Measurements from ENCODE around the gene LCN1.
"Not testable (repeated sequence)": the region's sequence is repeated elsewhere in the genome, so short reads cannot be mapped to it uniquely, and the experiment has no call there.

LCN1 gene

DNA sequence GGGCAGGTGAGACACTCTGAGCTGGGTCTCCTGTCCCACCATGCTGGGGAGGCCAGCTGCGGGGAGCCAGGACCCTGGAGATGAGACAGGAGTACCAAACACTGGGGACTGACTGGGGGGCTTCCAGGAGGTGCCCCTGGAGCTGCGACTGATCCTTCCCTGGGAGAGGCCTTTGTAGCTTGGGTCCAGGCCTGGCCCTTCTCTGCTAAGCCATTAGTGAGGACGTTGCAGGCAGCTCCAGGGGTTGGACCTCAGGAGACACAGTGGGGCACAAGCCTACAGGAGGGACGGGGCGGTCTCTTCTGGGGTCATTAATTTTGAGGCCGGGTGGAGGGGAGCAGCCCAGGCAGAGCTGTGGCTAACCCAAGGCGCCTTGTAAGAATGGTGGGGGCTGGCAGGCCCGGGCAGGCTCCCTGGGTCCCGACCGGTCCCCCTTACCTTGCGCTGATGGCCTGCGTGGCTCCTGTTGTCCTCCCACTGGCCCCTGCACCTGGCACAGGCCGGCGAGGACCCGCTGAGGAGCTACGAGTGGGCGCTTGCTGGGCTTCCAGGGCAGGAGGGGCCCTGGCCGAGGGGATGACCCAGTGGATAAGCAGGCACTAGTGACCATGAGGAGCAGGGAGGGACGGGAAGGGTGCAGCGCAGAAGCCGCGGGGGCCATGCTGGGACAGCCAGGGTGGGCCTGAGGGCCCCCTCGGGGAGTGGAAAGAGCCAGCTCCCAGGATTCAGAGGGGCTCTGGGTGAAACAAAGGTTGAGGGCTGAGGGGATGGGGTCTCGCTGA, 15.6 kb upstream of the LCN1 start:
- no peak for DNase-seq

- no peak for DNase-seq
Measured at GRCh38 chr9:135506327-135507103, 14.7 kb upstream of the LCN1 start.

DNA sequence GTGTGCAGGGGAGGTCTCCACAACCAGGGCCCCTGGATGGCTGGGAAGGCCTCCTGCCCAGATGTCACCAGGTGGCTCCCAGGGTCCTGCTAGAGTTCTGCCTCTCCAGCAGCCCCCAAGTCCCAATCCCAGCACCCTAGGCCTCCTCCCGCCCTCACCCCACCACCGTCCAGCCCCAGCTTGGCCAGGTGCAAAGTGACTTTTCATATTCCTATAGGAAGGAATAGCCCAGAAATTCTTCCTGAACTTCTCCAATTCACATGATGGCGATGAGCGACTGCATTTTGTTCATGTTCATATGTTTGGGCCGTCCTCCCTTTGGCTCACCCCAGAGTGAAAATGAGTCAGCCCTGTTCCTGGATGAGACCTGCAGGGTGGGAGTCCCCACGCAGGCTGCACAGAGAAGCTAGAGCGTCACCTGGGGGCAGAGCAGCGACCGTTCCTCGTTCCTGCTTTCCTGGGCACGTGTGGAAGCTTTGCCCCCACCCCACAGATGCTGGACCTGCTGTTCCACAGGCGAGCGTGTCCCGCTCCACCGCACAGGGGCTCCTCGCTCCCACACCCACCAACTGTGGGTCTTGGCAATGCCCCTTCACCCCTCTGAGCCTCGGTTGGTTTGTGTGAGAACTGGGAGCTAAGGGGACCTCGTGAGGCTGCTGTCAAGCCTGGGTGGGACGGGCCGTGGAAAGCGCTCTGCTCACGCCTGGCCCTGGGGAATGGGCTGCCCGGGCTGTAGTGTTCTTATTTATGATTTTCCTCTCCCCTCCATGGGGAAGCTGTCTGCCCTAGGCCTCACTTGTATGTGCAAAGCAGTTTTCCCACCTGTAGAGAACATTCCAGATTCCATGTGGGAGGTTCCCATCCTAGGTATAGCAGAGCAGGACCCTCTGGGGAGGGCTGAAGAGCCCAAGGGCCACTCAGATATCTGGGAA, 13.9 kb upstream of the LCN1 start:
- DNase-seq: no peak

- no peak for DNase-seq
Measured at GRCh38 chr9:135508211-135508820, 12.9 kb upstream of the LCN1 start.

DNA sequence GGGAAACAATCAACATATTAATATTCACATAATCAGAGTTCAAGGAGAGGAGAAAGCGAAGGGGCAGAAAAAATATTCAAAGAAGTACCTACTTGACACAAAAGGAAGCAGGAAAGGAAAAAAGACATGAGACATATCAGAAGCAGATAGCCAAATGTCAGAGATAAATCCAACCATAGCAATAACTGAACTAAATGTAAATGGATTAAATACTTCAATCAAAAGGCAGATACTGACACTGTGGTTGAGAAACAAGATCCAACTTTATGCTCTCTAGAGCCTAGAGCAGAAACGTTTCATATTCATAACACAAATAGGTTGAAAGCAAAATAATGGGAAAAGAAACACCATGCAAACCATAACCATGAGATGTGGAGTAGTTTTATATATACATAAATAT, 11.8 kb upstream of the LCN1 start:
- DNase-seq: no peak

GRCh38 chr9:135512241-135512603, 9.0 kb upstream of the LCN1 start:
- DNase-seq: no peak

DNA sequence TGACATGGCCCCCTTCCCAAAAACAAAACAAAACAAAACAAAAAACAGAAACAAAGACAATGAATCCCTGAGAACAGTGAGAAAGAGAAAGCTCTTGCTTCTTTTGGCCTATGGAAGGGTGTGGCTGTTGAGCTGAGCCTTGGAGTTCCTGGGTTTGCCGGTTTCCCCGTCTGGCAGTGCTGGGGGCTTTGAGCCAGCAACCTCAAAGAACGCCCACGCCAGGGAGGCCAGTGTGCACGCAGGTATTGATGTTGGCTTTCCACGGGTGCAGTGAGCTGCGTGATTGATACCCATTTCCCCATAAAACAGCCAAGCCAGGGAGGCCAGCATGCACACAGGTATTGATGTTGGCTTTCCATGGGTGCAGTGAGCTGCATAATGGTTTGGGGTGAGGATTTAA, 8.3 kb upstream of the LCN1 start:
- DNase-seq: no peak

DNA sequence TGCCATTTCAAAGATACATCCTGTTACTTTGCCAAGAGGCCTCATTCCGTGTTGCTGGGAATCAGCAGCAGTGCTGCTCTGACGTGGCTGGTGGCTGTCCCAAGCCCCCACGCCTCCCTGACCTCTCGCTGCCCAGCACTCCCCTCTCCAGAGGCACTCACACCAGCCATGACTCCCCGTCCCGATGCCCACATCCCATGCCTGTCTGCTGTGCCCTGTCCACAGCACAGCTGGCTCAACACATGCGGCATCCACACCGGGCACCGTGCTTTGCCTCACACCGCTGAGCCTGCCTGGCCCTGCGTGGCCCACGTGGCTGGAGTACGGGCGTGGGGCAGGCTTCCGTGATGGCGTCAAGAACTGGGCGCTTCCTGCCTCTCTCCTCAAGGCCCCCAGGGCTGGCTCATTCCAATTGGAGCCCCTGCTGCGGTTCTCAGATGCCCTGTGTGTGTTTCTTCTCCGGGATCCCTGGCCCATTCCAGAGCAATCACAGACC, 7.8 kb upstream of the LCN1 start:
- DNase-seq: no peak

DNA sequence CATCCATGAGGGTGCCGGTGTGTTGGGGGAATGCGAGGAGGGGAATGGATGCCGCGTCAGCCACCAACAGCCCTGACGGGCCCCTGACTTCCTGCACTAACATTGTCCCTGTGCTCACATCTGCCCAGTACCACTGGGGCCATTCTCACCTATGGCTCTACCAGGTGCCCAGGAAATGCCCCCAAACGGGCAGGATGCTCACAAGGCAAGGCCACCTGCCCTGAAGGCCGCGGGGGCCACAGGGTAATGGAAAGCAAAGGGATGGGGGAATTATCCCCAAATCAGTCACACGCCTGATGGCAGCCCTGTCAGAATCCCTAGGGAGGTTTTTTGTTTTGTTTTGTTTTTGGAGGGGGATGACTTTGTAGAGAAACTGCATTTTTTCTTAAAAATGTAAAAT, 7.3 kb upstream of the LCN1 start:
- not testable (repeated sequence) for DNase-seq

- DNase-seq: no peak
Measured at GRCh38 chr9:135514342-135515082, 6.7 kb upstream of the LCN1 start.

GRCh38 chr9:135515083-135515951, 5.9 kb upstream of the LCN1 start:
- no peak for DNase-seq

- DNase-seq: no peak
Measured at GRCh38 chr9:135516132-135516860, 4.9 kb upstream of the LCN1 start.

DNA sequence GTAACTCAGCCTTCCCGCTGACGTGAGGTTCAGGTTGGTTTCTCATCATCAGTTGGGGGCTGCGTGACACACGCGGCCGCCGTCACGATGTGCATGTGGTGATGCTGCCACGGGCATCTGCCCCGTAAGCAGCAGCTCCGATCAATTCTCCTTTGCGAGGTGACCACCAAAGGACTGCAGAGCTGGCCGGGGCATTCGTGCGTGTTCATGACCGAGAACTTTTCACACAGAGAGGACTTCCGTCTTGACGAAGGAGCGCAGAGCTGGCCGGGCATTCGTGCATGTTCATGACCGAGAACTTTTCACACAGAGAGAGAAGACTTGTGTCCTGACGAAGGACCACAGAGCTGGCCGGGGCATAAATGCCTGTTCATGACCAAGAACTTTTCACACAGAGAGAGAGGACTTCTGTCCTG, 3.8 kb upstream of the LCN1 start:
- DNase-seq: no peak

DNA sequence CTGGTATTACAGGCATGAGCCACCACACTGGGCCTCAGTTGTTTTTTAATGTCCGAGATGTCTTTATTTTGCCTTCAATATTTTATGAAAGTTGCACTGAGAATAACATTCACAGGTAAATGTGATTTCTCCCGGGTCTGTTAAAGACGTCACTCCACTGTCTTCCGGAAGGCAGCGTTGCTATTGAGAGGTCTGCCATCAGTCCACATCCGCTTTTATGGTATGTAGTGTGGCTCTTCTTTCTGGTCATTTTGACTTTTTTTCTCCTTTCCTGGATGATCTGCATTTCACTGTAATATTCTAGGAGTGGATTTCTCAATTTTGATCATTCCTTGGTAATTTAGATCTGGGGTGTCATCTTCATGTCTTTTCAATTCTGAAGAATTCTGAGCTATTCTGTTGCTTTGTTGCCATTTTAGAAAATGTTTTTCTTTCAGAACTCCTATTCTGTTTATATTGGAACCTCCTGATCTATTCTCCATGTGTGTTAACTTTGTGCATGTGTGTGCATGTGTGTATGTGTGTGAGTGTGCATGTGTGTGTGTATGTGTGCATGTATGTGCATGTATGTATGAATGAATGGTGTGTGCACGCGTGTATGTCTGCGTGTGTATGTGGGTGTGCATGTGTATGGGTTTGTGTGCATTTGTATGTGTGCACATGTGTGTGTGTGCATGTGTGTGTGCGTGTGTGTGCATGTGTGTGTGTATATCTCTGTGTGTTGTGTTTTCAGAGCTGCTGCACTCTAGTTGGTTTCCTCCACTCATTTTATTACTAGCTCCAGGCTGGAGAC, 1.9 kb upstream of the LCN1 start:
- no peak for DNase-seq

GRCh38 chr9:135521608-135522095, 412 bp downstream of the LCN1 start:
- DNase-seq: no peak

- no peak for DNase-seq
Measured at GRCh38 chr9:135522137-135522877, 1.1 kb downstream of the LCN1 start.

DNA sequence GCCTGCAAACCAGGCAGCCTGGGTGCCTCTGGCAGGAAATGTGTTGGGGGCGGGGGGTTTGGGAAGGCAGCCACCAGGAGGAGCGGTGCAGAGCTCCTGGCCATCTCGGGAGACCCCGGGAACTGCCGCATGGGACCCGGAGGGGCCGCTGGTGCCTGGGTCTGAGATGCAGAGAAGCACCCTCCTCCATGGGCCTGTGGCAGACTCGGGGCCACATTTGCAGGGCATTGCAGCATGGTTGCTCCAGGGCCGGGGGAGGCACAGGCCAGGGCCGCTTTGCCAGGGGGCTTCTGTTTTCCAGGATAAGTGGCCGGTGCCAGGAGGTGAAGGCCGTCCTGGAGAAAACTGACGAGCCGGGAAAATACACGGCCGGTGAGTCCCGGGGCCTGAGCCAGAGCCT, 1.7 kb downstream of the LCN1 start:
- no peak for DNase-seq

DNA sequence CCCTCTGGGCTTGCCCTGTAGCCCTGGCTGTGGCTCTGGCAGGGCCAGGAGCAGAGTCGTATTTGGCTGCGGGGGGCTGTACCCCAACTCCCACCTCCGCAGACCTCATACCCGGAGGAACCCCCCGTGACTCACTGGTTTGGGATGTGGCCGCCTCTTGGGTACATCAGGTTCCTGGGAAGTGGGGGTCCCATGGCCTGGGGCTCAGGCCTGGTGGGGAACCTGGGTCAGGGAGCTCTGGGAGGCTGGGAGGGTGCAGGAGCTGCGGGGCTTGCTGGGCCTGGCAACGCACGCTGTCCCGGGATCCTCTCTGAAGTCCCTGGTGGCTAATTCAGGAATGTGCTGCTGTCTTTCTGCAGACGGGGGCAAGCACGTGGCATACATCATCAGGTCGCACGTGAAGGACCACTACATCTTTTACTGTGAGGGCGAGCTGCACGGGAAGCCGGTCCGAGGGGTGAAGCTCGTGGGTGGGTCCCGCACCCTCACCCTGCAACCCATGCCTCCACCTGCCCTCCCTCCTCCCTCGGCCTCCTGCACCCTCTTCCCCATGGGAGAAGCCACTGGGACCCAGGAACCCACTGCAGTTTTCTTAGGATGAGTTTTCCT, 2.4 kb downstream of the LCN1 start:
- DNase-seq: no peak

All from T1000 (cell line).